ENCODE data around the gene TAC3.

DNA sequence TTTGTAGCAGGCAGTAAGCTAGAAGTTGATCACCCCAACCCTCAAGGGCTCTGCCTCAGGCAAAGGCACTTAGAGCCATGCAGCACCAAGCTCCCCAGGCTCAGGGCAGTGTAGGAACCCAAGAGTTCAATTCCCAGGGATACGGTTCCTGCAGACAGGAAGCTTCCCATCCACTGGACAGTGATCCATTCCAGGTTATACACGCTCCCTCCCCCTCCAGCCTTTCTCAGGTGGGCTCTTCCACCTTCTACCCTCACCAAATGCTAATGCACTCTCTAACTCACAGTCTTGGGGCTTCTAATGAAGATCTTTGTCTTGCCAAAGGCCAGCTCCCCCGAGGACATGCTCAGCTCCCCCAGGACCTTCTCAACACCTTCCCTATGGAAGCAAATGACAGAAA, 20.9 kb upstream of the TAC3 start:
- TF ChIP-seq POLR2A (IDR thresholded peaks at IDR 0.05), result no peak
- TF ChIP-seq, protein P1, sequence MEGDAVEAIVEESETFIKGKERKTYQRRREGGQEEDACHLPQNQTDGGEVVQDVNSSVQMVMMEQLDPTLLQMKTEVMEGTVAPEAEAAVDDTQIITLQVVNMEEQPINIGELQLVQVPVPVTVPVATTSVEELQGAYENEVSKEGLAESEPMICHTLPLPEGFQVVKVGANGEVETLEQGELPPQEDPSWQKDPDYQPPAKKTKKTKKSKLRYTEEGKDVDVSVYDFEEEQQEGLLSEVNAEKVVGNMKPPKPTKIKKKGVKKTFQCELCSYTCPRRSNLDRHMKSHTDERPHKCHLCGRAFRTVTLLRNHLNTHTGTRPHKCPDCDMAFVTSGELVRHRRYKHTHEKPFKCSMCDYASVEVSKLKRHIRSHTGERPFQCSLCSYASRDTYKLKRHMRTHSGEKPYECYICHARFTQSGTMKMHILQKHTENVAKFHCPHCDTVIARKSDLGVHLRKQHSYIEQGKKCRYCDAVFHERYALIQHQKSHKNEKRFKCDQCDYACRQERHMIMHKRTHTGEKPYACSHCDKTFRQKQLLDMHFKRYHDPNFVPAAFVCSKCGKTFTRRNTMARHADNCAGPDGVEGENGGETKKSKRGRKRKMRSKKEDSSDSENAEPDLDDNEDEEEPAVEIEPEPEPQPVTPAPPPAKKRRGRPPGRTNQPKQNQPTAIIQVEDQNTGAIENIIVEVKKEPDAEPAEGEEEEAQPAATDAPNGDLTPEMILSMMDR (IDR thresholded peaks at IDR 0.05), result no peak
